ENCODE results near the gene TST. TPM values are rescaled to one million over a fixed set of nuclear protein-coding genes. Genes with fewer than 3 reads are reported as not detected.
A peak's percentile ranks its signal among the peaks of the same experiment; 100 is the strongest.

The TST gene
- total and polyA plus RNA-seq, 9 of the 15 experiments (the other 6 are each of a cell fraction or from before 2014, with no cell fraction given) = 1.4 to 26.9 (median 12.4) TPM

DNA sequence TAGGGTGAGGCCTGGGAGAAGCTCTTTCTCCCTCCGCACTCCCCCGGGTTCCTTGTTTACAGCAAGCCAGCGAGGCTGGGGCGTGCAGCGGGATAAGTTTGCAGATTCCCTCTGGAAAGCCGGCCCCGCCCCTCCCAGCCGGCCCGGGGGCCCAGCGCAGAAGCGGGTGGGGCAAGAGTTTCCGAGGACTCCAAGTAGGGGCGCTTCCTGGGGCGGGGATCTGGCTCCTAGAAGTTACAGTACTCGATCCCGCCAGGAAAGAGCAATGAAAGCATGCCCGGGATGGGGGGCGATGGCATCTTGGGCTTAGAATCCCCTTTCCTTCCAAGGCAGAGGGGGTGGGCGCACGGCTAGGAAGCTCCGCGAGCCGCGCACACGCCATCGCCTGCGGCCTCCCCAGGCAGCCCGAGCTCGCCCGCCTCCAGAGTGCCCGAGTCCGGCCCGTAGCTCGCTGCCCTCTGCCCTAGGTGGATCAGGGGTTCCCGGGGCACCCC is 385 bp downstream of the TST start (continued):
- no peak for TF ChIP-seq GABPB1 (CRISPR knock-in tag; IDR thresholded peaks at IDR 0.05)
- TF ChIP-seq ZNF263 (CRISPR knock-in tag; IDR thresholded peaks at IDR 0.05; ENCODE audit: borderline replicate concordance) = no peak
- no peak for TF ChIP-seq ZNF830 (CRISPR knock-in tag; IDR thresholded peaks at IDR 0.05)
- TF ChIP-seq, protein P1, sequence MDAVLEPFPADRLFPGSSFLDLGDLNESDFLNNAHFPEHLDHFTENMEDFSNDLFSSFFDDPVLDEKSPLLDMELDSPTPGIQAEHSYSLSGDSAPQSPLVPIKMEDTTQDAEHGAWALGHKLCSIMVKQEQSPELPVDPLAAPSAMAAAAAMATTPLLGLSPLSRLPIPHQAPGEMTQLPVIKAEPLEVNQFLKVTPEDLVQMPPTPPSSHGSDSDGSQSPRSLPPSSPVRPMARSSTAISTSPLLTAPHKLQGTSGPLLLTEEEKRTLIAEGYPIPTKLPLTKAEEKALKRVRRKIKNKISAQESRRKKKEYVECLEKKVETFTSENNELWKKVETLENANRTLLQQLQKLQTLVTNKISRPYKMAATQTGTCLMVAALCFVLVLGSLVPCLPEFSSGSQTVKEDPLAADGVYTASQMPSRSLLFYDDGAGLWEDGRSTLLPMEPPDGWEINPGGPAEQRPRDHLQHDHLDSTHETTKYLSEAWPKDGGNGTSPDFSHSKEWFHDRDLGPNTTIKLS (IDR thresholded peaks at IDR 0.05; ENCODE audit: borderline replicate concordance, low read depth) = peak; percentile 39; the same call in 1 of the 2 replicates
- TF ChIP-seq ZFX (CRISPR knock-in tag; IDR thresholded peaks at IDR 0.05) = peak; percentile 62
- 0 out of 2 replicates have a peak, but pooled peaks have one; percentile 3 for TF ChIP-seq SUPT5H (IDR thresholded peaks at IDR 0.05)
- TF ChIP-seq FOXK2 (conservative IDR thresholded peaks at IDR 0.05 in 1 of 2, IDR thresholded peaks at IDR 0.05 in 1 of 2; ENCODE audit: low read depth in 2 of 2) = peak in 1 of 2 experiments; percentile 40; a peak in 1 of 4 replicates
- peak; percentile 28 to 57; a peak in 3 of 4 replicates for TF ChIP-seq MAZ (CRISPR knock-in tag; conservative IDR thresholded peaks at IDR 0.05 in 1 of 2, IDR thresholded peaks at IDR 0.05 in 1 of 2)
- no peak for TF ChIP-seq ARHGAP35 (IDR thresholded peaks at IDR 0.05; ENCODE audit: partially characterized antibody)
- TF ChIP-seq, protein P2, sequence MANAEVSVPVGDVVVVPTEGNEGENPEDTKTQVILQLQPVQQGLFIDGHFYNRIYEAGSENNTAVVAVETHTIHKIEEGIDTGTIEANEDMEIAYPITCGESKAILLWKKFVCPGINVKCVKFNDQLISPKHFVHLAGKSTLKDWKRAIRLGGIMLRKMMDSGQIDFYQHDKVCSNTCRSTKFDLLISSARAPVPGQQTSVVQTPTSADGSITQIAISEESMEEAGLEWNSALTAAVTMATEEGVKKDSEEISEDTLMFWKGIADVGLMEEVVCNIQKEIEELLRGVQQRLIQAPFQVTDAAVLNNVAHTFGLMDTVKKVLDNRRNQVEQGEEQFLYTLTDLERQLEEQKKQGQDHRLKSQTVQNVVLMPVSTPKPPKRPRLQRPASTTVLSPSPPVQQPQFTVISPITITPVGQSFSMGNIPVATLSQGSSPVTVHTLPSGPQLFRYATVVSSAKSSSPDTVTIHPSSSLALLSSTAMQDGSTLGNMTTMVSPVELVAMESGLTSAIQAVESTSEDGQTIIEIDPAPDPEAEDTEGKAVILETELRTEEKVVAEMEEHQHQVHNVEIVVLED (CRISPR knock-in tag; IDR thresholded peaks at IDR 0.05) = no peak
- TF ChIP-seq, protein P3, sequence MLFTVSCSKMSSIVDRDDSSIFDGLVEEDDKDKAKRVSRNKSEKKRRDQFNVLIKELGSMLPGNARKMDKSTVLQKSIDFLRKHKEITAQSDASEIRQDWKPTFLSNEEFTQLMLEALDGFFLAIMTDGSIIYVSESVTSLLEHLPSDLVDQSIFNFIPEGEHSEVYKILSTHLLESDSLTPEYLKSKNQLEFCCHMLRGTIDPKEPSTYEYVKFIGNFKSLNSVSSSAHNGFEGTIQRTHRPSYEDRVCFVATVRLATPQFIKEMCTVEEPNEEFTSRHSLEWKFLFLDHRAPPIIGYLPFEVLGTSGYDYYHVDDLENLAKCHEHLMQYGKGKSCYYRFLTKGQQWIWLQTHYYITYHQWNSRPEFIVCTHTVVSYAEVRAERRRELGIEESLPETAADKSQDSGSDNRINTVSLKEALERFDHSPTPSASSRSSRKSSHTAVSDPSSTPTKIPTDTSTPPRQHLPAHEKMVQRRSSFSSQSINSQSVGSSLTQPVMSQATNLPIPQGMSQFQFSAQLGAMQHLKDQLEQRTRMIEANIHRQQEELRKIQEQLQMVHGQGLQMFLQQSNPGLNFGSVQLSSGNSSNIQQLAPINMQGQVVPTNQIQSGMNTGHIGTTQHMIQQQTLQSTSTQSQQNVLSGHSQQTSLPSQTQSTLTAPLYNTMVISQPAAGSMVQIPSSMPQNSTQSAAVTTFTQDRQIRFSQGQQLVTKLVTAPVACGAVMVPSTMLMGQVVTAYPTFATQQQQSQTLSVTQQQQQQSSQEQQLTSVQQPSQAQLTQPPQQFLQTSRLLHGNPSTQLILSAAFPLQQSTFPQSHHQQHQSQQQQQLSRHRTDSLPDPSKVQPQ (CRISPR knock-in tag; IDR thresholded peaks at IDR 0.05; ENCODE audit: borderline replicate concordance) = no peak
- TF ChIP-seq, protein P4, sequence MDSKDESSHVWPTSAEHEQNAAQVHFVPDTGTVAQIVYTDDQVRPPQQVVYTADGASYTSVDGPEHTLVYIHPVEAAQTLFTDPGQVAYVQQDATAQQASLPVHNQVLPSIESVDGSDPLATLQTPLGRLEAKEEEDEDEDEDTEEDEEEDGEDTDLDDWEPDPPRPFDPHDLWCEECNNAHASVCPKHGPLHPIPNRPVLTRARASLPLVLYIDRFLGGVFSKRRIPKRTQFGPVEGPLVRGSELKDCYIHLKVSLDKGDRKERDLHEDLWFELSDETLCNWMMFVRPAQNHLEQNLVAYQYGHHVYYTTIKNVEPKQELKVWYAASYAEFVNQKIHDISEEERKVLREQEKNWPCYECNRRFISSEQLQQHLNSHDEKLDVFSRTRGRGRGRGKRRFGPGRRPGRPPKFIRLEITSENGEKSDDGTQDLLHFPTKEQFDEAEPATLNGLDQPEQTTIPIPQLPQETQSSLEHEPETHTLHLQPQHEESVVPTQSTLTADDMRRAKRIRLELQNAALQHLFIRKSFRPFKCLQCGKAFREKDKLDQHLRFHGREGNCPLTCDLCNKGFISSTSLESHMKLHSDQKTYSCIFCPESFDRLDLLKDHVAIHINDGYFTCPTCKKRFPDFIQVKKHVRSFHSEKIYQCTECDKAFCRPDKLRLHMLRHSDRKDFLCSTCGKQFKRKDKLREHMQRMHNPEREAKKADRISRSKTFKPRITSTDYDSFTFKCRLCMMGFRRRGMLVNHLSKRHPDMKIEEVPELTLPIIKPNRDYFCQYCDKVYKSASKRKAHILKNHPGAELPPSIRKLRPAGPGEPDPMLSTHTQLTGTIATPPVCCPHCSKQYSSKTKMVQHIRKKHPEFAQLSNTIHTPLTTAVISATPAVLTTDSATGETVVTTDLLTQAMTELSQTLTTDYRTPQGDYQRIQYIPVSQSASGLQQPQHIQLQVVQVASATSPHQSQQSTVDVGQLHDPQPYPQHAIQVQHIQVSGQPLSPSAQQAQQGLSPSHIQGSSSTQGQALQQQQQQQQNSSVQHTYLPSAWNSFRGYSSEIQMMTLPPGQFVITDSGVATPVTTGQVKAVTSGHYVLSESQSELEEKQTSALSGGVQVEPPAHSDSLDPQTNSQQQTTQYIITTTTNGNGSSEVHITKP (IDR thresholded peaks at IDR 0.05; ENCODE audit: partially characterized antibody) = peak; percentile 13
- no peak for TF ChIP-seq ZNF785 (CRISPR knock-in tag; IDR thresholded peaks at IDR 0.05)
- TF ChIP-seq NFIC (IDR thresholded peaks at IDR 0.05) = no peak
- peak; percentile 61 for TF ChIP-seq SAP30 (IDR thresholded peaks at IDR 0.05; ENCODE audit: borderline replicate concordance, insufficient read depth, low read depth, low read length, poor library complexity, severe bottlenecking)
- TF ChIP-seq, protein P5, sequence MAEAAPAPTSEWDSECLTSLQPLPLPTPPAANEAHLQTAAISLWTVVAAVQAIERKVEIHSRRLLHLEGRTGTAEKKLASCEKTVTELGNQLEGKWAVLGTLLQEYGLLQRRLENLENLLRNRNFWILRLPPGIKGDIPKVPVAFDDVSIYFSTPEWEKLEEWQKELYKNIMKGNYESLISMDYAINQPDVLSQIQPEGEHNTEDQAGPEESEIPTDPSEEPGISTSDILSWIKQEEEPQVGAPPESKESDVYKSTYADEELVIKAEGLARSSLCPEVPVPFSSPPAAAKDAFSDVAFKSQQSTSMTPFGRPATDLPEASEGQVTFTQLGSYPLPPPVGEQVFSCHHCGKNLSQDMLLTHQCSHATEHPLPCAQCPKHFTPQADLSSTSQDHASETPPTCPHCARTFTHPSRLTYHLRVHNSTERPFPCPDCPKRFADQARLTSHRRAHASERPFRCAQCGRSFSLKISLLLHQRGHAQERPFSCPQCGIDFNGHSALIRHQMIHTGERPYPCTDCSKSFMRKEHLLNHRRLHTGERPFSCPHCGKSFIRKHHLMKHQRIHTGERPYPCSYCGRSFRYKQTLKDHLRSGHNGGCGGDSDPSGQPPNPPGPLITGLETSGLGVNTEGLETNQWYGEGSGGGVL (CRISPR knock-in tag; IDR thresholded peaks at IDR 0.05) = no peak

Measured in K562 (cell line).